ENCODE results near the gene RADIL.

Gene RADIL

DNA sequence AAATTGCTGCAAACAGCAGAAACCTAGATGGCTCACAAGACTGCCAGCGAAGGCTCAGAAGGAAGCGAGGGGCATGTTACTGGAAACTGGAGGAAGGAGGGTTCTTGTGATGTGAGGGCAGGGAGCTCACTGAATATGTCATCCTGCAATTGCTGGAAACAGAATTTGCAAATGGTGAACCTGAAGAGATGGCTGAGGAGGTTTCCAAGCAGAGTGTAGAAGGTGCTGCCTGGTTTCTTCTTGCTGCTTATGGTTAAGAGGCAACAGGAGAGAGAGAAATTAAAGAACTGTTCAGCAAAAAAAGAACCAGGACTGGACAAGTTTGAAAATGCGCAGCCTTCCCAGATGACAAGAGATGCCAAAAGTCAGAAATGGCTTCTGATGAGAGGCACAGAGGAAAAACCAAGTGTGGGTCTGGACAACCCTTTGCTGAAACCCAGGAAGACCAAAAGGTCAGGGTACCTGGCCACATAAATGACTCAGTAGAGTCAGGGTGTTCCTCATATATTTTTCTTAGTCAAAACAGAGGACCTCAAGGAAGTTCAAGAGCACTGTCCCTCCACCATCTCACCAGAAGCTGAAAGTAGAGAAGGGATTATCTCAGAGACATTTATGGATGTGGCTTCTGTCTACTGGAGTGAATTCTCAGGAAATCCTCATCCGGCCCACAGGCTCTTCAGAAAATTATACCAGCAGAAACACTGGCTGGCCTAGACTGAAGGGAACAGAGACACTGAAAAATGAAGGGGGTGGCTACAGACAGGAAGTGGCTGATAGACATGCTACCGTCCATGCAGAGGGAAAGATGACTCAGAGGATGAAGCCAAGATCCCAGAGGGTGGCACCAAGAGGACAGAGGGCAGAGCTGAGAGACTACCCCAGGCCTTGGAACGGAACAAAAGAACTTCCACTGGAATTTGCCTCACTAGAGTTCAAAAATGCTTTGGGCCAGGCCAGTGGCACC is 31.8 kb downstream of the RADIL start:
- DNase-seq, result no peak

DNA sequence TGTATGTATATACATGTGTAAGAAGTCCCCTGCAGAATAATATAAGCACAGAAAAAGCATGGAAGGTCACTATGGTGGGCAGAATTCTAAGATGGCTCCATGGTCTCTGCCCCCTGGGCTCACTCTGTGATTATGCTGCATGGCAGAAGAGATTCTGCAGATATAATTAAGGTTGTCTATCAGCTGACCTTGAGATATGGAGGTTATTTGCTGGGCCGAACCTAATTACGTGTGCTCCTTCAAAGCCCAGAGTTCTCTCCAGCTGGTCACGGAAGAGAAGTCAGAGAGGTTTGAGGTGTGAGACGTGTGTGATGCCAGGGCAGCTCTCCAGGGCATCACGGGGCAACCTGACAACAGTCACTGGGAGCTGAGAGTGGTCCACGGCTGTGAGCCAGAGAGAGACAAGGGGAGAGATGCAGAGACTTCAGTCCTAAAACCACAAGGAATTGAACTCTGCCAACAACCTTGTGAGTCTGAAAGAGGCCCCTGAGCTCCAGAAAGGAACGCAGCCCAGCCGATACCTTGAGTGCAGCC is 33.2 kb downstream of the RADIL start:
- no peak for DNase-seq

DNA sequence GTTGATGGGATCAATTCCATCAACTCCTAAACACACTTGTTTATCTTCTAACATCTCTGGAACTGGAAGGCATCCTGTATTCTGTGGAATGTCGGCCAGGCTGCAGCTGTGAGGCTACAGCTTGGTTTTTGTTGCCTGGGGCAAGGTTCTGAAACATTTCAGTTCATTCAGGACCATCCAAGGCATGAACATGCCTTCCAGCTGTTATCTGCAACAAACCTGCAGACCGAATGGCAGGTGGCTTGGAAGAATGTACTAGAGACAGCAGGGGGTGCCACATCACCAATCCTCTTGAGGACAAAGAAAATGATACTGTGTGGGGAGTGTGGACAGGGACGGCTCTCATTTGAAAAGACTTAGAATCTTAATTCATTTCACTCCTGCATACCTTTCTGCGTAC is 34.1 kb downstream of the RADIL start:
- DNase-seq, result peak; percentile 84

DNA sequence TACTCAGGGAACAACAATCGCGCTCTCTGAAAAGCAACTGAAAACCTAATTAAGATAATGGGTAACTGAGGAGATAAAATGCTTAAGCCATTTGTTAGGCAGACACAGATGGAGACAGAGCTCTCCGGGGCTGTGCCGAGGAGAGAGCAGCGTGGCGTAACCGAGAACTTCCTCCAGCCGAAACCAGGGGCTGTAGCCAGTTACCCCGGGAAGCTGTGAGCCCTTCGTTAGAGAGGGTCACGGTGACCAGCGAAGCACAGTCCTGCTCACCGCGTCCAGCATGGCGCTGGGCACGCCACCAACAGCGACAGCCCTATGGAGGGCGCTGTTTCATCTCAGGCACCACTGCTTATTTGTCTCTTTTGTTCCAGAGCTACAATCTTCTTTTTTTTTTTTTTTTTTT is 37.8 kb downstream of the RADIL start:
- DNase-seq, result no peak

DNA sequence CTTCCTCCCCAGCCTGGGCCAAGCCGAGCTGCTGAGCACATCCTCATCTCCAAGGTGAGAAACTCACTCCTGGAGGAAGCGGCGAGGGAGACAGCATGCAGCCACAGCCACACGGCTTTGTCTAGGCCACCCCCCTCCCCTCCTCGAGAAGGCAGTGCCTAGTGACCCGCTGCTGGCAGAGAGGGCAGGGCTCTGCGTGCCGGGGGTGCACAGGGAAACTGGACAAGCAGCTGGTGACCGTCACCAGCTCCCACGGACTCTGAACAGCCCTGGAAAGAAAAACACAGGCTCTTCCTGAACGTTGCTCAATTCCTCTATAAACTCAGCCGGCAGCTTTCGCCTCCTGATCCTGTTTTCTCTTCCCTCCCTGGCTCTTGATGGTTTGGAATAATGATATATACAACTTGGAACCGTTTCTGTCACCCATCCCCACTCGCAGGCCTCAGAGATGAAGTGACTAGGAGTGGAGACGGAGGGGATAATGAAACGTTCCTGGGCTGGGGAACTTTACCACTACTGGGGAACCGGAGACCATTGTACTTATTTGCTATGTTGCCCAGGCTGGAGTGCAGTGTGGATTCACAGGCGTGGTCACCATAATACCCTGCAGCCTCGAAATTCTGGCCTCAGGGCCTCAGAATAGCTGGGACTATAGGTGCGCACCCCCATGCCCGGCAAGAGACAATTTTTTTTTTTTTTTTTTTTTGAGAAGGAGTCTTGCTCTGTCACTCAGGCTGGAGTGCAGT is 41.0 kb downstream of the RADIL start:
- no peak for DNase-seq

DNA sequence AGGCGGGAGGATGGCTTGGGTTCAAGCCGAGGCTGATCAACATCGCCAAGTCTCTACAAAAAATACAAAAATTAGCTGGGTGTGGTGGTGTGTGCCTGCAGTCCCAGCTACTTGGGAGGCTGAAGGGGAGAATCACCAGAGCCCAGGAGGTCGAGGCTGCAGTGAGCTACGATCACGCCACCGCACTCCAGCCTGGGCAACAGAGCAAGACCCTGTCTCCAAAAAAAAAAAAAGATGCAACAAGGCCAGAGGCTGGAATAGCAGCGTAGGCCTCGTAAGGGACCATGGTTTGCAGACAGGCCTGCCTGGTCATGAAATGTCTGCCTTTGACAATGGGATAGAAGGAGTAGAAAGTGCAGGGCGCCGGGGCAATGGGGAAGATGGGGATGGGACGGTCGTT is 41.7 kb downstream of the RADIL start:
- no peak for DNase-seq

DNA sequence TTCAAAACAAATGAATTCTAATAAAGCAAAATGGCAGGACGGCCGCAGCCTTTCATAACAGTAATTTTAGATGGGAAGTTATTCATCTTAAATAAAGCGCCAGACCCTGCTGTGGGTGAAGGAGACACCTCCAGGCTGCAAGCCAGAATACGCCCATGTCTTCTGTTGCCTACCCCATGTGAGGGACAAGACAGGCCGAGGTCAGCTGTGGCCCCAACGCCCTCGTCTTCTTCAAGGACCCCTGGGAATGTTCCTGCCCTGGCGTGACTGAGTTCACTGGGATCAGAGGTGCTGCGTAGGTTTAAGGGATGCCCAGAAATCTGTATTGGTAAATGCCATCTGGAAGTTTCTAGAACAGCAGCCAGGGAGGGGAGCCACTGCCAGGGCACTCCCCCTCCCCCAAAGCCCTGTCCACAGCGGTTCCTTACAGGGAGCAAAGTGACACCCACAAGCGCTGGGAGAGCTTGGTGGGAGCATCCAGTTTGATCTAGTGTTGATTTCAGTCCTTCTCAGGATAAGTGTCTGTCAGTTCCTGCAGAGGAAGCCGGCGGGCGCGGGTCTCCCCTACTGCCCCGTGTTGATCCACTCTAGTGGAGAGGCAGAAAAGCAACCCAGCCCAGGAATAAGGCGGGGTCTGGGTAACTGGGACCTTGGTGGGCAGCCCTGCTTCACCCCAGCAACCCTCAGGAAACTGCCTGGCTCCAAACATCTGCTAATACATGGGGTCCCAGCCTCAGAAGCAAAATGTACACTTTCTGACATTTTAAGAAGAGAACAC is 42.3 kb downstream of the RADIL start:
- DNase-seq, result no peak

DNA sequence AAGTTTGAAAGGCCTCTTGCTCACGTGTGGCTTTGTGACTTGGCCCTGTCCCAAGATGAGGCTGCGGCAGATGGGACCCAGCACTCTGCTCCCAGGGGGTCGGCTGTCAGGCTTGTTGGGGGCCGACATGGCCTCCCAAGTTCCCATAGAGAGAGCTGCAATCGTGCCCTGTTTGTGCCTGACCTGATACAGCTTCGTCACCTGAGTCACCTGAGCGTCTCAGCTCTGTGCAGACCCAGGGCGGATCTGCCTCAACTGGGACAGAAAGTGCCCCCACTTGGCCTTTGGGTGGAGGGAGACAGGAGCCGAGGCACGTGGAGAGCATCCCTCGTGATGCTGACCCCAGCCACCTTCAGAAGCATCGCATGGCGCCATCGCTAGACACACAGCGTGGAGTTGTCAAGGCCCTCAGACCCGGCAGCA is 43.4 kb downstream of the RADIL start:
- DNase-seq, result no peak

DNA sequence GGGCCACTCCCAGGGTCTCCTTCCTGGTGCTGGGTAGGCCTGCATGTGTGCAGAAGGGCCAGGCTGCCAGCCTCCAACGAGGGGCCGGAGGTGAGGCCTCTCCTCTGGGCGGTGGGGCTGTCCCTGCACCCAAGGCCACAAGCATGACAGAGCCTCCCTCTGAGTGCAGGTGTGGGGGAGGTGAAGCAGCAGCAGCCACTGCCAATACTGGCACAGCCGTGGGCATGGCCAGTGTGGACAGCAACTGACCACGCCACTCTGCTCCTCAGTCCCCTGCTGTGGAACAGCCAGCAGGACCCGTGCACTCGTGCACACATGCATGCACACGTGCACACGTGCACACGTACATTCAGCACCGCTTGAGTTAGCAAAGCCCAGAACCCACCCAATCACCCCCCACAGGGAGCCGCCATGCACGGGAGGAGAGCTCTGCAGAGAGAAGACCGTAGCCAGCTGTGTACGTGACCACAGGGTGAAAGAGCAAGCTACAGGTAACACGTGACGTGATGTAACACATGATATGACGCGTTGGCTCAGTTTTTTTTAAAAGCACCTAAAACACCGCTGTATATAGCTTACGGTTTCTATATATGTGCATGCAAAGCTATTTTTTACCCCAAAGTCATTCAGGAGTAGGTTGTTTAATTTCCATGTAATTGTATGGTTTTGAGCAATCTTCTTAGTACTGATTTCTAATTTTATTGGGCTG is 44.7 kb downstream of the RADIL start:
- no peak for DNase-seq

DNA sequence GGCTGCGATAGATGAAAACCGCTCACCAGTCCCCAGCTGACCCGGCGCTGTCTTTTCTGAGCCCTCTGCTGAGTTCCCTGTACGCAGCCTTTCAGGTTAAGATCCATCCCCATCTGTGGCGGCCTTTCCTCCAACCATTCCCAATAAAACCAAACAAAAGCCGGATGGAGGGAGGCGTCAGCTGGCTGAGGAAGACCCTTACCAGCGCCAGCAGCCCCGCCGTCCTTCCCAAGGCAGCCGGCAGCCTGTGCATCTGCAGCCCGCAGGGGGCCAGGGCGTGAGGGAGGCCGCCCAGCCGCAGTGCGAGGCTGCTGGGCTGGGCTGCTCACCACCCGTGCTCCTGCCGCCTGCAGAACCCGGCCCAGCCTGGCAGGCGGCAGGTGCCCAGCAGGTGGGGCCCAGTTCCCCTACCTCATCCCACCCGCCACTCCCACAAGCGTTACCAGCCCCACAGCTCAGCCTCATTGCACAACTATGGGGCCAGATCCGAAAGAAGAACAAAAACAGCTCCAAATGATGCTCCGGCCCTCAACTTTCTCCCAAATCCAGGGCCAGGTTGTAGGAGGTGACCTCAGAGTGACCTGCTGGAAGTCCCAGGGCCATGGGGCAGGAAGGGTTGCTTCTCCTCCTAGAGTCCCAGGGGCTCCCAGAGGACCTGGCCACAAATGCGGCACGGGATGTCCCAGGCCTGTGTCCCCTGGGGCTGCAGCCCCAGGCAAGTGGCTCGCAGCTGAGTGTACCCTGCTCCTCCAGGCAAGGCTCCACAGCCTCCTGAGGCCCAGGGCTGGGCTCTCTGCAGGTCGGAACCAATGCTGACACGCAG is 45.5 kb downstream of the RADIL start:
- peak; percentile 47 for DNase-seq

DNA sequence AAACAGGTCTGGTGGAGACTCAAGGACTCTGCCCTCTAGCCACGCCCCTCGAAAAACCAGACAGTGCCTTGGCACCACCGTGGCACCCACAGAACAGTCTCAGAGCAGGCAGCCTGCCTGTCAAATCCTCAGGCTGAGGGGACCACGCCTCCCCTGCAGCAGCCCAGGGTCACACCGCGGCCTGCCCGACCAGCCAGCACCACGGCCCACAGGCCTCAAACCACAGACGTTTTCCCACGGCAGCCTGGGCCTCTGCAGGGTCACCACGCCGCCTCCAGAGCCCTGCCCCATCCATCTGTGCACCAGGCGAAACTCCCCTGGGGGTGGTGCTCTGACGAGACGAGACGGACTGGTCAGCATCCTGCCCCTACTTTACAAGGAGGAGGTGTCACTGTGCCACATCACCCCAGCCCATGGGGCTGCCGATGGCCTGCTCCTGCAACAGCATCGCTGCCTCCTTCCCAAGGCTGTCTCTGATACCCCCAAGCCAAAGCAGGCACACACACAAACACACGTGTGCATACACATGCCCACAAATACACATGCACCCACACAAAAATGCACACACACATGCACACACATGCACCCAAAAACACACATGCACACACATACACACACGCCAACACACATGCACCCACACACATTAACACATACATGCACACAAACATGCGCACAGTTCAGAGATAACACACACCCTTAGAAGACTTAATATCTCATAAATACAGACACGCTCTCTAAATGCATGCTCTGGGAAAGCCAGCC is 46.3 kb downstream of the RADIL start:
- DNase-seq, result no peak

DNA sequence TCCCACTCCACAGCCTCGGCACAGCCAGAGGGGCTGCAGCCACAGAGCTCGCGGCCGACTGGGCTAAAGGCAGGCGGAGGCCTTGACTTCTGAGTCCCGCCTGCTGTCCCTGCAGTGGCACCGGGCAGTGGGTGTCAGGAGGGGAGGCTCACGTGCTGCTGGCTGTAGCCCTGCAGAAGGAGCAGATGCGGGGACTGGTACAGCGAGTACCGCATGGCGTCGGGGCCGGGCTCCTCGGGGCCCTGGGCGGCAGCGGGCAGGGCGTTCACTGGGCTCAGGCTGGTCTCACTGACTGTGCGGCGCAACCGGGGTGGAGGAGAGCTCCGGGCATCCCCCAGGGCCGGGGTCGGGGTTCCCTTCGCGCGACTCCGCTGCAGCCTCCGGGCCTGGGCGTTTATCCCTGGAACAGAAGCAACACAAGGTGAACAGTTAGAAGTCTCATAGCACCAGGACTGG is 47.3 kb downstream of the RADIL start:
- DNase-seq, result no peak

DNA sequence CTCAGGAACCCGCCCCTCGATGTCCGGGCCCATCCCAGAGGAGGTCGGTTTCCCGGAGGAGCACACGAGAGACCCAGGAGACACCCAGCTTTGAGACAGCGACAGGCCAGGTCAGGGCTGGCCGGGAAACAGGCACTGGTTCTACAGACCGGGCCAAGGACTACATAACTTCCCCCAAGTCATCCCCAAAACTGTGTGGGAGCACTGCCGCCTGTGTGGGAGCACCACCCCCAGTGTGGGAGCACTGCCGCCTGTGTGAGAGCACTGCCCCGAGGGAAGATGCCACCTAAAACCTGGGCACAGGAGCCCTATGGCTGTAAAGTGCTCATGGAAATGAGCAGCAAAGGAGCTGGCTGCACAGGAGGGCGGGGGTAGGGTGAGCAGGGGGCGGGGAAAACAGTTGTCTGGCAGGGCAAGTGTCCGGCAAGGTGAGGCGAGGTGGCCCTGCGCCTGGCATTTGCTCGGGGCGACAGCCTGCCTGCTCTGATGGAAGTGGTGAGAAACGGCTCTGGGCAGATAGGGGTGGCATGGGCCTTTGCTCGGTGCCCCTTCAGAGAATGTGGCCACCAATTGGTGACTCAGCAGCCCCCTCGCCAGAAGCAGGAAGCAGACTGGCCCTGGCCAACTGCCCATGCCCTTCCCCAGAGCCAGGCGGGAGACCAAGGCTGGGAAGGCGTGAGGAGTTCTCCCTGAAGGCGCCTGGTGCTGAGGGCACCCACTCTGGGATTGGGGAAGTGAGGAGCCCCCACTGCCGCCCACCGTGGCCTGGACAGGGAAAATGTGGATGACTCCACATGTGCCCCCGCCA is 47.9 kb downstream of the RADIL start:
- no peak for DNase-seq

DNA sequence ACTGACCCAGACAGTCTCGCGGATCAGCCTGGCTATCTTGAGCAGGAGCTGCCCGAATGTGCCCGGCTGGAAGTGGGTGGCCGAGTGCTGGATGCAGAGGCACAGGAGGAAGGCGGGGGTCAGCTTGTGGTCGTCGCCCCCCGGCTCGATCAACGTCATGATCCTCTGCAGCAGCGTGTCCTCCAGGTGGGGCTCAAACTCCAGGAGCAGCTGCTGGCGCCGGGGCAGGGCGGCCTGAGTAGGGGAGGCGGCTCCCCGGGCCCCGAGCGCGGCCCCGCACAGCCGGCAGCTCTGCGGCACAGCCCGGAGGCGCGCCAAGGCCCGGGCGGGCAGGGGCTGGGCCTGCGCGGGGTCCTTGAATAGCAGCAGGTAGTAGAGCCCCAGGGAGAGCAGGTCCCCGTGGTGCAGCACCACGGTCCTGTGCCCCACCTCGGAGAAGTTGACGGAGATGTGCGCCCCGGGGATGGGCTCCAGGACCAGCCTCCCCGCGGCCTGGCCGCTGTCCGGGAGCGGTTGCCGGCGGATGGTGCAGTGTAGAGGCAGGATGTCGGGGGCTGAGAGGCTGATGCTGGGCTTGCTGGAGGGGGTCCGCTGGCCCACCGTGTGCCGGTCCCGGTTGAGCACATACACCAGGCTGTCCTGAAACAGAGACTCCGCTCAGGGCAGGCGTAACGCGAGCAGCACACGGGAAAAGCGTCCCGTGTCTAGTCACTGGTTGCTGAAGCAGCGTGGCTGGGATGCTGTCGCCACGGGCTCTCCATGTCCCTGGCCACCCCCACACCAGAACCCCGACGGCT is 48.7 kb downstream of the RADIL start:
- no peak for DNase-seq

DNA sequence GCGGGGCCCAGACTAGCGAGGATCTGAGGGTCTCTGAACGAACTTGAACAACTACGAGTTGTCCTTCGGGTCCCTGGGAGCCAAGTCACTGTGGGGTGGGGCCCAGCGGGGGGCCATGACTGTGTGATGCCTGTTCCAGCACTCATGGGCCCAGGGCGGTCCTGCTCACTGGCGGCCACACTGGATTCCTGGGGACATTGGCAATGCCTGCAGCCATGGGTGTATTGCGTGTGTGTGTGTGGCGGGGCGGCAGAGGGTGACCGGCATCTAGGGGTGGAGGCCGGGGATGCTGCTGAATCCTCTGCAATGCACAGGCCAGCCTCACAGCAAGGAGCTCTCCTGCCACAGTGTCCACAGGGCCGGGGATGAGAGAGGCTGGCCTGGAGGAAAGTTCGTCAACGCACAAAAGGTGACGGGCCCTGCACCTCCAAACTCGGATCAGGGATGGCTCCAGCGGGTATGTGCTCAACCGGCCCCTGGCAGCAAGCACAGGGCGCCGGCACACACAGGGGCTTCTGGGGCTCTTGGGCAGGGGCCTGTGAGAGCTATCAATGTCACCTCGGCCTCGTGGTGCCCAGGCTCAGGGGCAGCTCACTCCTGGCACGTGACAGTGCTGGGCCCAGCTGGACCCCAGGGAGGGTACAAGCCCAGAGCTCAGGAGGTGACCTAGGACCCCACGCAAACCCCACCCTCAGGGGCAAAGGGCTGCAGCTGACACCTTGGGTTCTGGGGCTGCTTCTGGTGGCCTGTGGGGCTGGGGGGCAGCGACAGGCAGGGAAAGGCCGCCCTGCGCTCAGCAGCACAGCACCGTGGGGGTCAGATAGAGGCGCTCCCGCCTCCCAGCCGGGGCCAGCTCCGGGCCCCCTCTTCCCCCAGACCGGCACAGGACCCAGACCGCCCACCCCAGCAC is 49.6 kb downstream of the RADIL start:
- no peak for DNase-seq

DNA sequence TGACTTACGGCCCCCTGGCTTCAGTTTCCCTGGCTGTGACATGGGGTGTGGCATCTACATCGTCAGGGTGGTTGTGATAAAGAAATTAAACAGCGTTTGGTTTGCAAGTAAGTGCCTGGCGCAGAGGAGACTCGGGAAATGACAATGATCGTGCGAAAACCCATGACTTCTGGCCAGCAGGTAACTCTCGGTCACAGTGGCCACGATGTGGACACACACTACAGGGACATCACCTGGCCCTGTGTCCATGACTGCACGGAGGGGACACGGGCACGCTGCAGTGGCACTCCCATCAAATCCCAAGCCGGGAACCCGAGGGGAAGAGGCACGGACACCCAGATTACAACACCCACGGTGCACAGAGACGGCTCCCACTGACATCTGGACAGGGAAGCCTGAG is 50.3 kb downstream of the RADIL start:
- no peak for DNase-seq

DNA sequence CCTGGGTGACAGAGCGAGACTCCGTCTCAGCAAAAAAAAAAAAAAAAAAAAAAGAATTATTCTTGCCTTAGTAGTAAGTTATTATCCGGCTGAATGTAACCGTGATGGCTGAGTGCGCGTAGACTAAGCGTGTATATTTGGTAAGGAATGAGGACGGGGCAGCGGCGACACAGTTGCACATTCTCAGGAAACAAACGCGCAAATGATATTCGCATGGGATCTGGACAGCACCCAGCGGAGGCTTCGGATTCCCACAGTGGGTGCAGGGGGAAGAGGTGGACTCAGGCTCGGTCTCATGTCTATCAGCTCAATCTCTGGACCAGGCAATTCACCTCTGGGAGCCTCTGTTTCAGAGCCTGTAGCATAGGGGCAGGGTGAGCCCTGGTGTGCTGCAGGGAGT is 50.8 kb downstream of the RADIL start:
- no peak for DNase-seq

Data from NCI-H345 (cell line).